ENCODE measurements around the gene MINDY4. TPM values are rescaled to one million over a fixed set of nuclear protein-coding genes. Genes with fewer than 3 reads are reported as not detected.

The MINDY4 gene
- total RNA-seq, 2 donors from 2014 or later, result 5.4 to 8.8 TPM

GRCh38 chr7:30920021-30920583, 148.9 kb downstream of the MINDY4 start:
- H3K27me3 ChIP-seq, result no peaks in the 10 kb centered on the region
- peaks cover 27% of the 10 kb centered on the region for H3K36me3 ChIP-seq
- DNase-seq (ENCODE audit: low spot score), result no peak
- no peak for TF ChIP-seq CTCF (IDR thresholded peaks at IDR 0.05)
- no peaks in the 10 kb centered on the region for H3K9me3 ChIP-seq
- H3K27ac ChIP-seq, result peak overlapping the region; percentile 84 to 94
- H3K4me3 ChIP-seq, result no peak overlapping the region
- H3K4me1 ChIP-seq, result peaks cover 0 to 88% of the 10 kb centered on the region in 2 donors

DNA sequence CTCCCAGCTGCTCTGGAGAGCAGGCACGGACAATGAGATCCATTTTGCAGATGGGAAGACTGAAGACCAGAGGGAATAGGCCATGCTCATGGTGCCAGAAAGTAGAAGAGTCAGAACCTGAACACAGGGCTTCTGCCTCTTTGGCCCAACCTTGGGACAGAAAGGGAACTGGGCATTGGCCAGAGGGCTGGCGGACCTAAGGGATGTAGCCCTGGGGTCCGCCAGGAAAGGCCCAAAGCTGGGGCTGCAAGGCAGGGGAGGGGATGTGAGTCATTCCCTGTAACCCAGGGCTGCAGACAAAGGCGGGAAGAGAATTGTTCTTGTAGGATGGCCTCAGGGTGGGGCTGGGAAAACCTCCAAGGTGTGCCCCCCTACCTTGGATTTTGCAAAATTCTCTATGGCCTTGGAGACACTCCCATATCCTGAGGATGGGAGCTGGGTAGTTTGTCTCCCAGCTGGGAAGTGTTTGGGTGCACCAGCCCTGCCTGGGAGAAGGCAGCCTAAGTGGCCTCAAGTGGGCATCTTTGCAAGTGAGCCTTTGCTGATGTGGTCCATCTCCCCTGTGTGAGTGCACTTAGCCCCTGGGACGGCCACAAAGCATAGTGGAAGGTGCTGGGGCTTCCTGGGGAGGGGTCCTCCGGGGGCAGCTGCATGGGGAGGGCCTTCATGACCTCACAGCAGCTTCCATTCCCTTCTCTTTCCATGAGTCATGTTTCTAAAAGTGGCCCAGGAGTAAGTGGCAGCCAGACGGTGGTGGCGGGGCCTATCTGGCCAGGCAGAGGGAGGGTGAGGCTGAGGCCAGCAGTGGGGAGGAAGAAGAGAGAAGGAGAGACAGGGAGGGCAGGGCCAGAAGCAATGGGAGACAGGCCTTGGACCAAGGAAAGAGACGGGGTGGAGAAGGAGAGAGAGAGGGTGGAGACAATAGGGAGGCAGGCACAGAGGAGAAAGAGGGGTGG, 149.6 kb downstream of the MINDY4 start:
- Histone ChIP-seq H3K27me3 (no peaks in the 10 kb centered on the region), H3K9me3 (no peaks in the 10 kb centered on the region), H3K4me1 (peaks cover 0 to 83% of the 10 kb centered on the region in 2 donors), H3K27ac (peak overlapping the region; percentile 84 to 94), H3K36me3 (peaks cover 32% of the 10 kb centered on the region), H3K4me3 (no peak overlapping the region)
- no peak for TF ChIP-seq CTCF (IDR thresholded peaks at IDR 0.05)
- DNase-seq (ENCODE audit: low spot score), result peak; percentile 63

- Histone ChIP-seq H3K4me3 (no peak overlapping the region), H3K4me1 (peaks cover 0 to 81% of the 10 kb centered on the region in 2 donors), H3K9me3 (no peaks in the 10 kb centered on the region), H3K36me3 (peaks cover 32% of the 10 kb centered on the region), H3K27ac (peak overlapping the region; percentile 84 to 94), H3K27me3 (no peaks in the 10 kb centered on the region)
- no peak for TF ChIP-seq CTCF (IDR thresholded peaks at IDR 0.05)
- peak; percentile 50 for DNase-seq (ENCODE audit: low spot score)
Measured at GRCh38 chr7:30921540-30922401, 150.6 kb downstream of the MINDY4 start.

GRCh38 chr7:30922596-30922995, 151.4 kb downstream of the MINDY4 start:
- Histone ChIP-seq H3K27ac (peak overlapping the region; percentile 84 to 94), H3K4me1 (peaks cover 0 to 72% of the 10 kb centered on the region in 2 donors), H3K4me3 (no peak overlapping the region), H3K9me3 (no peaks in the 10 kb centered on the region), H3K36me3 (peaks cover 32% of the 10 kb centered on the region), H3K27me3 (no peaks in the 10 kb centered on the region)
- no peak for TF ChIP-seq CTCF (IDR thresholded peaks at IDR 0.05)
- DNase-seq (ENCODE audit: low spot score), result peak; percentile 23

DNA sequence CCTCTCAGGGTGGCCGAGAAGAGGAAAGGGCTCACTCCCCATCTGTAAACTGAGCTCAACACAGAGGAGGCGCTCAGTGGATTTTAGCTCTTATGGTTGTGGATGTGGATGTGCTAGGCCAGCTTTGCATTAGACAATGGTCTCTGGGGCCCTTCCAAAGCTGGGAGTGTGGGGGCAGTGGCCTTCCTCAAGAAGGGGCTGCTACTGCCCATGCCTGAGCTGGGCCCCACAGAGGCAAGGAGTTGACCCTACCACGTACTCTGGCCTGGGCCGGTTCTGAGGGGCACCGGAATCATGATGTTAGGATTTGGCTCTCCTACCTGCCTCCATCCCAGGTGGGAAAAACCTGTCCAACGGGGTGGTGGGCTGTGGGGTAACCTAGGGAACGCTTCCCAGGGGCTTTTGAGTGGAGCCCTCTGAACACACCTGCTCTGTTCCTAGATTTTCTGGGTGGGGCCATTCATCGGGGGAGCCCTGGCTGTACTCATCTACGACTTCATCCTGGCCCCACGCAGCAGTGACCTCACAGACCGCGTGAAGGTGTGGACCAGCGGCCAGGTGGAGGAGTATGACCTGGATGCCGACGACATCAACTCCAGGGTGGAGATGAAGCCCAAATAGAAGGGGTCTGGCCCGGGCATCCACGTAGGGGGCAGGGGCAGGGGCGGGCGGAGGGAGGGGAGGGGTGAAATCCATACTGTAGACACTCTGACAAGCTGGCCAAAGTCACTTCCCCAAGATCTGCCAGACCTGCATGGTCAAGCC, 152.0 kb downstream of the MINDY4 start:
- Histone ChIP-seq H3K4me1 (peaks cover 0 to 66% of the 10 kb centered on the region in 2 donors), H3K27me3 (no peaks in the 10 kb centered on the region), H3K4me3 (no peak overlapping the region), H3K27ac (peak overlapping the region; percentile 84 to 94), H3K9me3 (no peaks in the 10 kb centered on the region), H3K36me3 (peaks cover 32% of the 10 kb centered on the region)
- DNase-seq (ENCODE audit: low spot score), result peak; percentile 55
- TF ChIP-seq CTCF (IDR thresholded peaks at IDR 0.05), result no peak

All from right atrium auricular region (tissue), 2 donors.